Epidermal melanocyte (primary cell): ENCODE data around the gene PARP12.

Experiments used
- DNase-seq: peaks from one replicate; pipeline ENCODE4 v3.0.0; 2011; ENCODE audit warnings: low spot score; ENCODE audit not compliant: insufficient read length

Gene PARP12

DNA sequence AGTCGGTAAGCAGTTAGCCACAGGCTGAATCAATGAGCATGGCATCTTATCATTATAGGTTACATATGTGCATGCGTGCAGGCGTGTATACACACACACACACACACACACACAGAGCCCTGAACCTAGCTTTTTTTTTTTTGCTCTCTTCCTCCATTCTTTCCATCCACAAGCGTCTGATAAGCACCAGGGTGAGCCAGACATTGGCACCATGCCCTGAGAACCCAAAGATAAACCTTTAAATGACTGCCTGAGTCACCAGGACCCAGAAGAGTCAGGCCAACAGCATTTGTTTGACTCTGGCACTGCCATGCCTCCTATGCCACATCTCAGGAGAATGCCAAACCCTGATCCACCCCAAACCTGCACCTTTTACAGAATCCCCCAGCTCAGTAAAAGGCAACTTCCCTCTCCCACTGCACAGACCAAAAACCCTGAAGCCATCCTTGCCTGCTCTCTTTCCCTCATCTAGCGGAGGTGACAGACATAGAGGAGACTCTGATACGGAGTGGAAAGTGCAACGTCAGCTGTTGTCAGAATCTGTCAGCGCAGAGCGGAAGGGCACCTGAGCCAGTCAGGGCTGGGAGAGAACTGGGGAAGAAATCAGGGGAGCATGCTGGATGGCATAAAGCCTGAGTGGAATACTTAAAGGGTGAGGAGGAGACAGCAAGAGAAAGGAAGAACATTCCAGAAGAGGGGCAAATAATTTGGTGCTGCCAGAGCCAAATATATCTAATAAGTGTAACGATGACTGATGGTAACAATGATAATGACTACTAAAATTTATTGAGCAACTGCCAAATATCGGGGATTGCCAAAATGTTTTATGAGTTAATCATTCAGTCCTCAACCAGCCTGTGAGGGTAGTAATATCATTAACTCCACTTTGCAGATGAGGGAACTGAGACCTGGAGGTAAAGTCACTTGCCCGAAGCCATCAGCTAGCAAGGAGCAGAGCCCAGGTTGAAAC is 3.2 kb downstream of the PARP12 start:
- no peak for DNase-seq

DNA sequence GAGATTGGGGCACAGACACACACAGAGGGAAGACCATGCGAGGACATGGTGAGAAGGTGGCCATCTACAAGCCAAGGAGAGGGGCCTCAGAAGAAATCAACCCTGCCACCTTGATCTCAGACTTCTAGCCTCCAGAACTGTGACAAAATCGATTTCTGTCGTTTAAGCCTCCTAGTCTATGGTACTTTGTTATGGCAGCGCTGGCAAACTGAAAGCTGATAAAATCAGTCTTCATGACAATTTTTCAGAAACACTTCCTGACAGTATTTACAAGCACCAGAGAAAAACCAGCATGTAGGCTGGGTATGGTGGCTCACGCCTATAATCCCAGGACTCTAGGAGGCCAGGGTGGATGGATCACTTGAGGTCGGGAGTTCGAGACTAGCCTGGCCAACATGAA is 4.2 kb downstream of the PARP12 start:
- no peak for DNase-seq

DNA sequence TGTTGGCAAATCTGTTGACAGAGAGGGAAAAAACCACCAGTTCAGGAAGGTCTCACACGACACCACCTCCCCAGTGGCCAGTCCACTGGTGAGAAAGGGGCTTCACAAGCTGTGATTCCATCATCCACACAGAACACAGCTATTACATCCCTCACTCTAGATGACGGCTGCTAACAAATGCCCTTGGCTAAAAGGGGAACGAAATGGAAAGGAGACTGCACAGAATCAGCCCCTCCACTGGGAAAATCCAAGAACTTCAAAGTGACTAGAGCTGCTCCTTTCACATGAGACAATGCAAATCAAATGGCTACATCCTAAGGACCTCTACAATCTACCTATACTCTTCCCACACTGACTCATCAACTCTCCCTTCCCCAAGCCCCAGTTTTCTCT is 5.6 kb downstream of the PARP12 start:
- DNase-seq: no peak

DNA sequence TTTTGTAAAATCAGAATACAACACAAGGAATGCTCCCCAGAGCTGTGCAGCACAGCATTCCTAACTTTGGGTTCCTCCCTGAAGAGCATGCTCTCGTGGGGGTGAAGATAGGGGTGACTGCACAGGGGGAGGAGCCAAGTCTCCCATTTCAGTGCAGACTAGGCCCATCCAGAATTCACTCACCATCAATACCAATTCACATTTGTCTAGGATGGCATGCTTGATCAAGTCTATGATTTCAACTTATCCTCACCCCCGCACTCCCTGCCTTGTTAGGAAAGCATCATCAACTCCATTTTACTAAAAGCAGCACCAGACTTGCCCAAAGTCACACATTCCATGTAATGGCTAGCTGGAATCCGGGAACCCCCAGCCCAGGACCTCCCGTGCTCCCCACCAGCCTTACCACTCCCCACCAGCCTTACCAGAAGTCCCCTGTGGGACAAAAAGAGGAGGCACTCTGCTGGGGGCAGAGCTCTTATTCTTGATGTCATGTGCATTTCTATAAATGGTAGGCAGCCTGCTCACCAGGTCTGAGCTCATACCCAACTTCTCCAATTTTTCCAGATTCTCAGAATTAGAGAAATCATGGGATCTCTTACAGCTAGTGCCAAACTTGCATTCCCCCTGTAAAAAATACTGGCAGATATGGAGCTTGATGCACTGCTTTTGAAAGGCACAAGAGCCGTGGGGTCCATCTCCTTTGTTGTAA is 6.2 kb downstream of the PARP12 start:
- DNase-seq: no peak

DNA sequence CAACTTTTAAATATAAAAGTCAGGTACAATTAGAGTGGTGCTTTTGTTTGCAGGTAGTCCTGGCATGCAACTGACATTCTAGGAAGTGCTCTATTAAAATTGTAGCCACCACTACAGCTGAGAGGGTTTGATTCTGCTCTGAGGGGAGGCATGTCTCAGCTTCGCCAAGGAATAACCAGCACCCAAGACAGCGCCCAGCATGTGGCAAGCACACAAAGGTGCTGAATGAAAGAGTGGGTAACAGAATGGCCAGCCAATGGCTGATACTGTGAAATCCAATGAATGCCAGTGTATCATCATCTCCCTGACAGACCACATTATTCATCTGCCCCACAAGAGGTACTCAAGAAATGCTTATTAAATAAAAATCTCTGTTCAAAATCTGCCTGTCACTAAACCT is 6.9 kb downstream of the PARP12 start:
- DNase-seq: no peak

DNA sequence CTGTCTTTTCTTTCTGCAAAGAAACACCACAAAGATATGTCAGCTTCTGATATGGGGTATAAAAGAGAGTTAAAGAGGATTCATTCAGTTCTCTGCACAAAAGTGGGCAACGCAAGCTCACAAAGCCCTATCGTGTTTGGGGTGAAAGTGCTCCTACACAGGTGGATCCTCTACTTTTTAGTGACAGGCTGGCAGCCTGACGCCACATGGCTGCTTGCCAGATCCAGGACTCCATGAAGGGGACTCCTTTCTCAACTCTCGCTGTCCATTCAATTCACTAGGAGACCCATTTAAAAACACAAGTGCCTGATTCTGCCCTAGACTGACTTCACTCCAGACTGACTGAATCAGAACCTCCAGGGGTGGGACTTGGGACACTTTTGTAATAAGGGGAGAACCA is 8.0 kb downstream of the PARP12 start:
- DNase-seq: no peak

DNA sequence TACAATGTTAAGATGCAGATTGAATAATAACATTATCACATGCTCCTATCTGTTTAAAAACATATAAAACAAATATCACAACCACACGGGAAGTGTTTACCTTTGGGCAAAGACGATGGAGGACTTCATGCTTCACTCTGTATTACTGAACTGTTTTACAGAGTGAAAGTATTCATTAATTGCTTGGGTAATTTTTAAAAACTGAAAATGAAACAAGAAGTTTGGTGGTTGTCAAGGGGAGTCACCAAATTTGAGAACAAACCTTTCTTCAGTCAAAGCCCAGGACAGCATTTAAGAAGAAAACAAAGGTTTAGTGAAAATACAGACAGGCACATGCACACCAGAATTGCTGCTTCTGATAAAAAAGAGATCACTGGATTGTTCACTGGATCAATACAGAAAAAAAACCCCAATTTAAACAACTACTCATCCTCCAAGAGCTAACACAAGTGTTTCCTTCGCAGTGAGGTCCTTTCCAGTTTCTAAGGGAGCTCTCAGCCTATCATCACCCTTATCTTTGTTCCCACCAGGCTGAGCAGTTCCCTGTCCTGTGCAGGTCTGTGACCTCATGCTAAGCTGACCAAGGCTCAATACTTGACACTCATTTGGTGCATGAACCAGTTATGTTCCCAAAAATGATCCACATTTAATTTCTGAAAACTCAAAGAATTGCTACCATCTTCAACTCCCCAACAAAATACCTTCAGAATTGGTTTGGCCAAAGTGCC is 8.8 kb downstream of the PARP12 start:
- no peak for DNase-seq

DNA sequence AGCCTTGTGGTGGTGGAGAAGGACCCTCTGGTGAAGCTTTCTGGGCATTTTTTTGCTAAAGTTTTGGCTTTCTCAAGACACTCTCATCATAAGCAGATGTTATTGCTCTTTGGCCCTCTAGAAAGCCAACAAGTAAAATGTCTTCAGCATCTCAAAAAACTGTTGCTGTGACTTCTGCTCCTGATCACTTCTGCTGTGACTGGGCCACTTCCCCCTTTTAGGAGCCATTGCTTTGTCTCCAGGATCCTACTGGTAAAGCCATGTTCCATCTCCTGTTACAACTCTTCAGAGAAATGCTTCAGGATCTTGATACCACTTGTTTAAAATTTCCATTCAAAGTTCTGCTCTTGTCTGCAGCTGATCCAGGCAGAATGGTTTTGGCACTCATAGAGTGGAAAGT is 10.9 kb downstream of the PARP12 start:
- DNase-seq: no peak

DNA sequence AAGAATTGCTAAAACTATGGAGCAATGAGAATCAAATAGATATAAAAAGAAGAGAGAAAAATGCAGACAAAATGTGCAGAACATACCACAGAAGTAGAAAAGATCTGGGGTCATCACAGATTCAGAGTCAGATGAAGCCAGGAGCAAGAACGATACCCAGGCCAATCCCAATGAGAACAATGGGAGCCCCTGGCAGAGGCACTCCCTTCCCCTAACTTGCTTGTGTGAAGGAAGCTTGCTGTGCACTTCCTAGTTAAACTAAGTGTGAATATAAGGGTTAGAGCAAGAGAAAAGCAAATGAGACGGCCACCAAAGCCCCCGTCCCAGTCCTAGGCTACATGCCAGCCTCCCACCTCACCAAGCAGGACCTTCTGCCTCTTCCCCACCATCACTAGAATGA is 12.7 kb downstream of the PARP12 start:
- no peak for DNase-seq

DNA sequence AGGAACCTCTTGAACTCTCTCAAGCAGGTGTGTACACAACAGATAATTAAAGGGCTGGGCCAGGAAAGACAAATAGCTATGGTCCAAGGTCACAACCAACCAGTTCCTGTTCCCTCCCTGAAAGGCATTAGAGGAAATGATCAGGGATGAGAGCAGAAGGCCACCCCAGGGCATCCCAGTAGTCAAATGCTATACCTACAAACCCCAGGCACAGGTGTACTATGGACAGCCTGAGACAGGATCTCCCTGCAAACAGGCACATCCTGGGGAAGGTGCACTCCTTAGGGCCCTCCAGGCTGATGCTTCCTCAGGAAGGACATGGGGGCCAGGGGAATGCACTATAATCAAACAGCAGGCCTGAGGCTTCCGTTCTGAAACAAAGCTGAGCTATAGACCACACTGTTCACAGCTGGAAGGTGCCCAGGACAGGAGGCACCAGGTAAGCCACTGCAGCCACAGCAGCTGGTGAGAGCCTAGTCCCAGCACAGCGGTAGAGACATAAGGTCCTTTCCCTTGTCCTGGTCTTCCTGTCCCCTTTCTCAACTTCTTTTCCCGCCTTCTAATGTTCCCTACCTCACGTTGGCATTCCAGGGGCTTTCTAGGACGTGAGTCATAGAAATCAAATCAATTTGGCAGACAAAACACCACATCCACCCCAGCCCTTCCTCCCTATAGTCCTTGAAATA is 13.3 kb downstream of the PARP12 start:
- no peak for DNase-seq

DNA sequence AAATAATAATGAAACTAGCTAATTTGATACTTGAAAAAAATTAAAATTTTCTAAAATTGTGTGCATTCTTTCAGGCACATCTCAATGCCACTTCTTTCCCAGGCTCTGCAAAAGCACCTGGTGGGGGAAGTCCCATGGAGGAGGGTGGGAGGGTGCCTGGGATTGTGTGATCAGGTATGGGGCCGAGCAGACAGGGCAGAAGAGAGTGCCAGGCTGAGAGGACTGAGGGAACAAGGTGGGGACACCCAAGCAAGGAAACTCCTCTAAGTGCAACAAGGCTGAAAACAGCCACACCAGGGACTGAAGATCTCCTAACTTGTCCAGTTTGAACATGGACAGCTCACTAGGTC is 13.8 kb downstream of the PARP12 start:
- no peak for DNase-seq

DNA sequence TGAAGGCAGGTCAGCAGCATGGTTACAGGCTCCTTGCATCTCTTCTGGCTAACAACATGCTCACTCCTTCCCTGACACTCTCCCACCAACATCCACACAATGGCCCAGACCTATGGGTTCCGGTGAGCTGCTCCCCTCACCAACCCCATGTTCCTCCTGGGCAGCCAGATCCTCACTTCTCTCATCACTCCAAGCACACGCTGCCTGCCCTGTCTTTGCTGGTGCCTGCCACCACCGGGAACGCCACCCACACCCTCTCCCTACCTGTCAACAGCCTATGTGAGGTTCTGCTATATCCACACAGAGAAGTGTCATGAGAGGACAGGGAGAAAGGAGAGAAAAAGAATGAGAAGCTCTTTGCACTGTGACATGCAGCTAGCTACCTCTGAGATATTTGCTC is 14.6 kb downstream of the PARP12 start:
- no peak for DNase-seq

DNA sequence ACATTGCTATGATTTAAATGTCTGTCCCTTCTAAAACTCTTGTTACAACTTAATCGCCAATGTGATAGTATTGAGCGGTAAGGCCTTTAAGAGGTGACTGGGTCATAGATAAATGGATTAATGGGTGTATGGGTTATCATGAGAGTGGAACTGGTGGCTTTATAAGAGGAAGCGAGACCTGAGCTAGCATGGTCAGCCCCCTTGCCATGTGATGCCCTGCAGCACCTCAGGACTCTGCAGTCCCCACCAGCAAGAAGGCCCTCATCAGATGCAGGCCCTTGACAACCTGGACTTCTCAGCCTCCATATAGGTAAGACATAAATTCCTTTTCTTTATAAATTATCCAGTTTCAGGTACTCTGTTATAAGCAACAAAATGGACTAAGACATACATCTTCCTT is 15.6 kb downstream of the PARP12 start:
- DNase-seq: no peak

DNA sequence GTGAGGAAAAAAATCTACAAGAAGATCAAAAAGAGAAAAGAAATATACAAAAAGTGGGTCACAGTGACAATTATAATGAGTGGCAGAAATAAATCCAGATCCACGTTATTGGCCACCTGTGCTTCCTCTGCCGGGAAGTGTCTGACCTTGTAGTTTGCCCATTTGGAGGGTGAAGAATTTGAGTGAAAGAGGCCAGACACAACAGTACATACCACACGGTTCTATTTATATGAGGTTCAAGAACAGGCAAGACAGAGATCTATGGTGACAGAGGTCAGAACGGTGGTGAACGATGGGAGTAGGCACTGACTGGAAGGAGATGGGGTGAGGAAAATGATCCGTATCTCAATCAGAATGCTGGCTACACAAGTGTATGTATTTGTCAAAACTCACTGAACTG is 17.1 kb downstream of the PARP12 start:
- no peak for DNase-seq

DNA sequence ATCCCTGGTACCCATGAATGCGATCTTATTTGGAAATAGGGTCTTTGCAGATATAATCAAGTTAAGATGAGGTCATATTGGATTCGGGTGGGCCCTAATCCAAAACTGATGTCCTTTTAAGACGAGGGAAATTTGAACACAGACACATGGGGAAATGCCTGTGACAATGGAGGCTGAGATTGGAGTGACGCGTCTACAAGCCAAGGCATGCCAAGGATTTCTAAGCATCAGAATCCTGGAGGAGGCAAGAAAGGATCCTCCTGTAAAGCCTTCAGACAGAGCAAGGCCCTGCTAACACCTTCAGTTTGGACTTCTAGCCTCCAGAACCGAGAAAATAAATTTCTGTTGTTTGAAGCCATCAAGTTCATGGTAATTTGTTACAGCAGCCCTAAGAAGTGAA is 18.5 kb downstream of the PARP12 start:
- no peak for DNase-seq

DNA sequence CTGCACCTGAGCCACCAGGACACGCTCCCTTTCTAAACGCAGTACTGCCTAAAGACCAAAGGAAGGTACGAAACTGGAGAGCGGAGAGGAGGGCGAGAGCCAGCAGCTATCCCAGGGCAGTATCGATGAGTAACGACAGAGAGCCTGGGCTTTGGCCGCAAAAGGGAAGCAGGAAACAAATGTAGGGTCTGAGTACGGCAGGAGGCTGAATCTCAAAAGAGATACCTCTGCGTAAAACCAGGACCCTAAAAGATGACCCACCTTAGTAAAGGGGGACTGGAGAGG is 20.4 kb downstream of the PARP12 start:
- DNase-seq: no peak

DNA sequence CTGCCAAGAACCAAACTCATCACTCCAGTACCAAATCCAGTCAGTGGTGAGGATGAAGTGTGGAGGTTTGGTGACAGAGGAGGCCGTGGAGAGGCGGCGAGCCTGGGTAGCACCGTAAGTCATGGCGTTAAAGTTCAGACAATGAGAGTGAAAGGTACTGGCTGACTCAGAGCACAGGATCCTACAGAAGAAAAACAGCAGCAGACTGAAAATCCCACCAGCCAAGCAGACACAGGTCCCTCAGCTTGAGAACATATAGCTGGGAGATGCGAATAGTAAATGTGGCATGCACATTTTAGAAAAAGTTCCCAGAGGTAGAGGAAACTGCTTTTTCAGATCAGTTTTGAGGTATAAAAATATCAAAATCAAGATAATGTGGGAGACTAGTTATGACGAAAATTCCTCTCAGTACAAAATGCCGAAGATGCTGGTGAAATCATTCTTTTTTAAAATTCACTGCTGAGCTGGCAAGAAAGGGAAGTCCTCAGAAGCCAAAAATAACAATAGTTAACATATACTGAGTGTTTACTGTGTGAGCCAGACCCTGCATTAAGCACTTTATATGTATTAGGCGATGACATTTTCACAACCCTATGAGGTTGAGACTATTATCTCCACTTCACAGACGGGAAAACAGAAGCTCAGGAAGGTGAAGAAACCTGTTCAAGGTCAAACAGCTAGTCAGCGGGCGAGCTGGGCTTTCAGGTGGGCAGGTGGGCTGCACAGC is 20.9 kb downstream of the PARP12 start:
- DNase-seq: no peak

DNA sequence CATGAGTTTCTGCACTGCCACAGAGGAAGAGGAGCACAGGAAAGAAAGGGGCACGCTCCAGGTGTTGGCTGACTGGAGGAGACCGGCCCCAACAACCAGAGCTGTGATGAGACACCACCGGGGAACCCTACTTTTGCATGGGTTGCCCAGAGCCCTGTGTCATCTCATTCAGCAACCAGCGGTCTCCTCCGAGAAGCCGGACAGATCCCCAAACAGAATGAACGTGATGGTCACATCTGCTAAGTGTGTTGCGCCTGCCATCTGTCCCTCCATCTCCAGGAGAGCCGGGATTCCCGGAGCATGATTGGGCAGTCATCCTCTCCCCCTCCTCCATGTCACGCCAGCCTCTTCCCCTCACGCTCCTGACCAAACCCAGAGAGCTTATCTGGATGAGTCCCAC is 22.9 kb downstream of the PARP12 start:
- no peak for DNase-seq

DNA sequence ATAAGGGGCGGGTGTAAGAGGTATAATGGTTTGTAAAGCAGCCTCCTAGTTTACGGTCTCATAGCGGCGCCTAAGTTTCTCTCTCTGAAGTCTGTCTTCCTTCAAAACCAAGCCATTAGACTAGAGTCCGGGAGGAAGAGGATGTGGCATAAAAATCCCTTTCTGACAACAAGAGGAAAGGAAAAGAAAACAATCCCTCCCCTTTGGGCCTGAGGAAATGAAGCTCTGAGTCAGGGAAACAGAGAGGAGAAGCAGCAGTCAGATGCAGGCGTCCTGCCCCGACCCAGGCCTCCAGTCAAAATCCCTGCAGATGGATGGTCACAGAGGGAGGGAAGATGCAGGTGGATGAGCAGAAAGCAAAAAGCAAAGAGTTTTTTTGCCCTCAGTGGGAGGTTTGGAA is 23.7 kb downstream of the PARP12 start:
- no peak for DNase-seq

DNA sequence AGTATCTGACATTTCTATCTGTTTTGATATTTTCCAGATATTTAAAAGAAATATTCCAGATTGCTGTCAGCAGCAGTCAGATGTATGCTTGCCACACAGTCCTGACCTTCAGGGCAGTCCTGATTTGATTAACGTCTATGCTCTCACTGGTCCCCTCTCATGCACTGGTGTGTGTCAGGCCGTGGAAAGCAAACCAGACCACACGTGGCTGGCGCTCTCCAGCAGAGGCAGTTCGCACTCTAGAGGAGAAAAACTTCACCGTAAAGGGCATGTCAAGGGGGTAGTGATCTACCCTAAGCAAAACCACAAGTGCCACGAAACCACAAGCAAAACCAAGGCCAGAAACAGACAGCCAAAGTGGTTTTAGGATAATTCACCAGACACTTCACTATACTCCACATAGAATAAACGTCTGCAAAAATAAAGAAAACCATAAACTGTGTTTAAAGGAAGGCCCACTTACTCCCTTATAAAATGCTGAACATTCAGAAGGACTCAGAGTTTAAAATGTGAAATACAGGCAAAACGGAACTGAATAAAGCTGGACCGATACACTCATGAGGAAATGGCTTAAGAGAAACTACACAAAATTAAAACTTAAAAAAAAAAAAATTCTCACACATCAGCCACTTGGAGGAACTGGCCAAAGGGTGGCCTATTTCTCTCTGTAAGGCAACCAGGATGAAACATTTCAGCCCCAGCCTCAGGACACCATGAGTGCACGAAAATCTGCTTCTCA is 26.4 kb downstream of the PARP12 start:
- DNase-seq: no peak
